WTC11 (cell line): ENCODE measurements around the gene ACP3.

Experiments
- CREB1 ChIP-seq: sonication (generic); formaldehyde crosslinking; IDR thresholded peaks from 2 replicates; pipeline ENCODE4 v1.8.0; 2023; ENCODE audit warnings: mild to moderate bottlenecking, missing genetic modification reagents
- E2F1 ChIP-seq: sonication (generic); formaldehyde crosslinking; IDR thresholded peaks from 2 replicates; pipeline ENCODE4 v1.8.0; 2022; ENCODE audit warnings: mild to moderate bottlenecking, missing genetic modification reagents
- FOXK1 ChIP-seq: sonication (generic); formaldehyde crosslinking; IDR thresholded peaks from 2 replicates; pipeline ENCODE4 v1.8.0; 2022; ENCODE audit warnings: mild to moderate bottlenecking, moderate library complexity, missing genetic modification reagents
- KAT7 ChIP-seq: sonication (generic); formaldehyde crosslinking; IDR thresholded peaks from 2 replicates; pipeline ENCODE4 v1.8.1; 2023; ENCODE audit warnings: missing genetic modification reagents, mild to moderate bottlenecking, borderline replicate concordance
- SOX15 ChIP-seq: fragments of 250-450 bp; sonication (Bioruptor Pico); IDR thresholded peaks from 2 replicates; pipeline ENCODE4 v1.9.0; 2021; ENCODE audit warnings: mild to moderate bottlenecking
- TEAD1 ChIP-seq: sonication (generic); formaldehyde crosslinking; IDR thresholded peaks from 2 replicates; pipeline ENCODE4 v1.8.0; 2022; ENCODE audit warnings: mild to moderate bottlenecking, missing genetic modification reagents
- TEAD4 ChIP-seq: sonication (generic); formaldehyde crosslinking; IDR thresholded peaks from 2 replicates; pipeline ENCODE4 v1.8.0; 2022; ENCODE audit warnings: mild to moderate bottlenecking, missing genetic modification reagents
- TP53 ChIP-seq: sonication (generic); formaldehyde crosslinking; IDR thresholded peaks from 2 replicates; pipeline ENCODE4 v1.8.1; 2023; ENCODE audit warnings: mild to moderate bottlenecking, missing genetic modification reagents
- TF ChIP-seq, protein P1 (sequence below): fragments of 200-600 bp; IDR thresholded peaks from 2 replicates; pipeline ENCODE4 v1.8.0; 2022; ENCODE audit warnings: antibody characterized with exemption
- TF ChIP-seq, protein P2 (sequence below): sonication (generic); formaldehyde crosslinking; IDR thresholded peaks from 2 replicates; pipeline ENCODE4 v1.8.0; 2022; ENCODE audit warnings: mild to moderate bottlenecking, missing genetic modification reagents
- TF ChIP-seq, protein P3 (sequence below): sonication (generic); formaldehyde crosslinking; IDR thresholded peaks from 2 replicates; pipeline ENCODE4 v1.8.1; 2023; ENCODE audit warnings: mild to moderate bottlenecking, missing genetic modification reagents
- TF ChIP-seq, protein P4 (sequence below): sonication (generic); formaldehyde crosslinking; IDR thresholded peaks from 2 replicates; pipeline ENCODE4 v1.8.1; 2022; ENCODE audit warnings: mild to moderate bottlenecking, missing genetic modification reagents, moderate library complexity, borderline replicate concordance

DNA sequence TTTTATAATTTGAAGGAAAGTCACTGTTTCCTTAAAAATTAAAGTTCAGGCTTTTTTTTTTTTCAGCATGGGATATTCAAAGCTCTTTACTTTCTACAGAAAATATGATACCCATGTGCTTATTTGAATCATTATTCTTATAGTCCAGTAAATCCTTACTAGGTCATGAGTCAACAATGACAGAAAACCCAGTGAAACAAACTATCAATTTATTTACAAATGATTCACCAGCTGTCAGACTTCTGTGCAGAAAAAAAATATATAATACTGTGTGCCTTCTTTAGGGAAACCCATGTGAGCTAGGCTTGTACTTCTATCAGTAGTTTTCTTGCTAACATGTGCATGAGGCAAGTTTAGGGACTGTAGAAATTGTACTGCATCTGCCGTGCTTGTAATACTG lies 1.2 kb downstream of the ACP3 start:
- TF ChIP-seq TEAD1 (CRISPR knock-in tag), result no peak
- TF ChIP-seq FOXK1 (CRISPR knock-in tag), result no peak
- no peak for TF ChIP-seq TP53 (CRISPR knock-in tag)
- TF ChIP-seq CREB1 (CRISPR knock-in tag), result no peak
- TF ChIP-seq, protein P1, sequence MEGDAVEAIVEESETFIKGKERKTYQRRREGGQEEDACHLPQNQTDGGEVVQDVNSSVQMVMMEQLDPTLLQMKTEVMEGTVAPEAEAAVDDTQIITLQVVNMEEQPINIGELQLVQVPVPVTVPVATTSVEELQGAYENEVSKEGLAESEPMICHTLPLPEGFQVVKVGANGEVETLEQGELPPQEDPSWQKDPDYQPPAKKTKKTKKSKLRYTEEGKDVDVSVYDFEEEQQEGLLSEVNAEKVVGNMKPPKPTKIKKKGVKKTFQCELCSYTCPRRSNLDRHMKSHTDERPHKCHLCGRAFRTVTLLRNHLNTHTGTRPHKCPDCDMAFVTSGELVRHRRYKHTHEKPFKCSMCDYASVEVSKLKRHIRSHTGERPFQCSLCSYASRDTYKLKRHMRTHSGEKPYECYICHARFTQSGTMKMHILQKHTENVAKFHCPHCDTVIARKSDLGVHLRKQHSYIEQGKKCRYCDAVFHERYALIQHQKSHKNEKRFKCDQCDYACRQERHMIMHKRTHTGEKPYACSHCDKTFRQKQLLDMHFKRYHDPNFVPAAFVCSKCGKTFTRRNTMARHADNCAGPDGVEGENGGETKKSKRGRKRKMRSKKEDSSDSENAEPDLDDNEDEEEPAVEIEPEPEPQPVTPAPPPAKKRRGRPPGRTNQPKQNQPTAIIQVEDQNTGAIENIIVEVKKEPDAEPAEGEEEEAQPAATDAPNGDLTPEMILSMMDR, result no peak
- no peak for TF ChIP-seq TEAD4 (CRISPR knock-in tag)
- TF ChIP-seq KAT7 (CRISPR knock-in tag), result no peak
- TF ChIP-seq, protein P2, sequence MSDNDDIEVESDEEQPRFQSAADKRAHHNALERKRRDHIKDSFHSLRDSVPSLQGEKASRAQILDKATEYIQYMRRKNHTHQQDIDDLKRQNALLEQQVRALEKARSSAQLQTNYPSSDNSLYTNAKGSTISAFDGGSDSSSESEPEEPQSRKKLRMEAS, result no peak
- TF ChIP-seq, protein P3, sequence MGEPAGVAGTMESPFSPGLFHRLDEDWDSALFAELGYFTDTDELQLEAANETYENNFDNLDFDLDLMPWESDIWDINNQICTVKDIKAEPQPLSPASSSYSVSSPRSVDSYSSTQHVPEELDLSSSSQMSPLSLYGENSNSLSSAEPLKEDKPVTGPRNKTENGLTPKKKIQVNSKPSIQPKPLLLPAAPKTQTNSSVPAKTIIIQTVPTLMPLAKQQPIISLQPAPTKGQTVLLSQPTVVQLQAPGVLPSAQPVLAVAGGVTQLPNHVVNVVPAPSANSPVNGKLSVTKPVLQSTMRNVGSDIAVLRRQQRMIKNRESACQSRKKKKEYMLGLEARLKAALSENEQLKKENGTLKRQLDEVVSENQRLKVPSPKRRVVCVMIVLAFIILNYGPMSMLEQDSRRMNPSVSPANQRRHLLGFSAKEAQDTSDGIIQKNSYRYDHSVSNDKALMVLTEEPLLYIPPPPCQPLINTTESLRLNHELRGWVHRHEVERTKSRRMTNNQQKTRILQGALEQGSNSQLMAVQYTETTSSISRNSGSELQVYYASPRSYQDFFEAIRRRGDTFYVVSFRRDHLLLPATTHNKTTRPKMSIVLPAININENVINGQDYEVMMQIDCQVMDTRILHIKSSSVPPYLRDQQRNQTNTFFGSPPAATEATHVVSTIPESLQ (CRISPR knock-in tag), result no peak
- TF ChIP-seq SOX15 (CRISPR knock-in tag), result no peak
- TF ChIP-seq, protein P4, sequence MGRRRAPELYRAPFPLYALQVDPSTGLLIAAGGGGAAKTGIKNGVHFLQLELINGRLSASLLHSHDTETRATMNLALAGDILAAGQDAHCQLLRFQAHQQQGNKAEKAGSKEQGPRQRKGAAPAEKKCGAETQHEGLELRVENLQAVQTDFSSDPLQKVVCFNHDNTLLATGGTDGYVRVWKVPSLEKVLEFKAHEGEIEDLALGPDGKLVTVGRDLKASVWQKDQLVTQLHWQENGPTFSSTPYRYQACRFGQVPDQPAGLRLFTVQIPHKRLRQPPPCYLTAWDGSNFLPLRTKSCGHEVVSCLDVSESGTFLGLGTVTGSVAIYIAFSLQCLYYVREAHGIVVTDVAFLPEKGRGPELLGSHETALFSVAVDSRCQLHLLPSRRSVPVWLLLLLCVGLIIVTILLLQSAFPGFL (CRISPR knock-in tag), result no peak
- no peak for TF ChIP-seq E2F1 (CRISPR knock-in tag)
